HuH-7 (cell line): ENCODE data around the gene SHQ1.
"Not testable (repeated sequence)": the region's sequence is repeated elsewhere in the genome, so short reads cannot be mapped to it uniquely, and the experiment has no call there.

Source experiments
- DNase-seq: peaks from one replicate; pipeline ENCODE4 v3.0.0; 2011; ENCODE audit warnings: low spot score

SHQ1 gene

GRCh38 chr3:72748659-72749058 lies 99.6 kb downstream of the SHQ1 start:
- DNase-seq: no peak

GRCh38 chr3:72746430-72747411 lies 101.5 kb downstream of the SHQ1 start:
- no peak for DNase-seq

DNA sequence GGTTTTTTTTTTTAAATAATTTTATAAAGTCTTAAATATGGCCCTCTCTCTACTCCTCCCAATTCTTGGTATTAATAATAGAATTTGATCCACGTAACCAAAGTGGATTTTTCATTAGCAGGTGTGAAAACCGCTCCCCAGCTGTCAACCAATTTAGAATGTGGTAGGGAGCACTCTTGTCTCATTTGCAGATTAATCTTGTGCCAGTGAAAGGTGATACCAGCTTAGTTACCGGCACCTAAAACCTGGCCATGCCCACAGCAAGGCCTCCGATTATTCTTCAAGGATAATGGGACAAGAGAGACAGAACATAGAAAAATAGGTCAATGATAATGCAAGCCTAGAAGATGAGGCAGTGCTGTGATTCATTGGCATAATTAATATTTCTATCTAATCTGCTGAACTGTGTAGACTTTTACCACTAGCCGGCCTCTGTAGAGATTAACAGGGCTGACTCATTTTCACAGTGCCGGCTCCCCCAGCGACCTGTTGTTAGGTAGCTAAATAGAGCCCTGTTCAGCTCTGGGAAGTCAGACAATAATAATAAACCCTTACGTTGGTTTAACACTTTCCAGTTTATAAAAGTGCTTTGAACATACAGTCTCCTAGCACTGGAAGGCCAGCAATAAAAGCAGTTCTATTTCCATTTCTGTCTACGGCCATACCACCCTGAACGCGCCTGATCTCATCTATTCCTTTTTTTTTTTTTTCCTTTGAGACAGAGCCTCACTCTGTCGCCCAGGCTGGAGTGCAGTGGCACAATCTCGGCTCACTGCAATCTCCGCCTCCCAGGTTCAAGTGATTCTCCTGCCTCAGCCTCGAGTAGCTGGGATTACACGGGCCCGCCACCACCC lies 102.9 kb downstream of the SHQ1 start:
- no peak for DNase-seq

DNA sequence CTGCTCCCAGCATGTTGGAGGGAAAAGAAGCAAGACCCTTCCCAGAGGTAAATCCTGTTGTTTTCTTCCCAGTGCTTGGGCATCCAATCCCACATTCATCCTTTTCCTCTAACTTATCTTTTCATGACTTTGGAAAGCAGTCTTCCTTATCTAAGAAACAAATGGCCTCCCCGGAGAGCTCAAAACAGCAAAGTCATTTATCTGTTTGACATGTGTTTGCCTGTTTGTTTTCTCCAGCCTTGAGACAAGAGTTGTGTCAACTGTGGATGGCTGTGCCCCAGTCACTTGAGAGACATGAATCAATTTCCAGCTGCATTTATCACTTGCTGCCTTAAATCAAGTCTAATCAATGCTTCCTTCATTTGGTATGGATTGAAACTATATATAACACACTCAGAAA lies 103.9 kb downstream of the SHQ1 start:
- no peak for DNase-seq

DNA sequence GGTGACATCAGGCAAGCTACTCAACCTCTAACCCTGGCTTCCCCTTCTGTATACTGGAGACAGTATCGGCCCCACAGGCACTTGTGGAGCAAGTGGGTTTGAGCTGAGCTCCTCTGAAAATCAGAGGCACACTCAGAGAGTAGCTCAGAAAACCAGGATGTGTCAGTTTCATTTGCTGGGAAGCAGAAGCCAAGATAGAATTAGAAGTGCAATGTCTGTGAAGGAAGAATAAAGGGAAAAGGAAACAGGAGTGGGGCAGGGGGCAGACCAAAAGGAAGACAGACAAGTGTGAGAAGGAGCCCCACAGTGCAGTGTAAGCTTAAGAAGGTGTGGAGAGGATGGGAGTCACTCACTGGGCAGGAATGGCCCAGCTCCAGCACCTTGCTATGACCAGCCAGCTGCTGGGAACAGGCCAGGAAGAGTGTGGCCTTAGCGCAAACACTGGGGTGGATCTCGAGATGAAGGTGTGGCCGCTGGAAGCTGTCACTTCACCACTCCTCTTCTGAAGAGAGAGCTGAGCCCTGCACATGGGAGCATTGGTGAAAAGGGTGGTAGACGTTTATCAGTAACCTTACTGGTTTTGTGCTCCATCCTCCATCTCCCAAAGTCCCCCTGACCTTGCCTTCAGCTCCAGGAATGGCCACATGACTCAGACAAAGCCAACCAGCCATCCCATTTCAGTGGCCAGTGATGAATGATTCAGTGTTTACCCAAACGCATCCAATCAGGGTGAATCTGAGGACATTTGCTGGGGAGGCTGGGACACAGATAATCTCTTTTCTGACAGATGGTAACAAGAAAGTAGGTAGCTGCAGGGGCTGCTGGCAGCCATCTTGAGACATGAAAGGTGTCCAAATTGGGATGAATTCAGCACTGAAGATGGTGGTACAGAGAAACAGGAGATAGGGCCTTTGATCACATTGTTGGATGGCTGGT lies 108.4 kb downstream of the SHQ1 start:
- no peak for DNase-seq

DNA sequence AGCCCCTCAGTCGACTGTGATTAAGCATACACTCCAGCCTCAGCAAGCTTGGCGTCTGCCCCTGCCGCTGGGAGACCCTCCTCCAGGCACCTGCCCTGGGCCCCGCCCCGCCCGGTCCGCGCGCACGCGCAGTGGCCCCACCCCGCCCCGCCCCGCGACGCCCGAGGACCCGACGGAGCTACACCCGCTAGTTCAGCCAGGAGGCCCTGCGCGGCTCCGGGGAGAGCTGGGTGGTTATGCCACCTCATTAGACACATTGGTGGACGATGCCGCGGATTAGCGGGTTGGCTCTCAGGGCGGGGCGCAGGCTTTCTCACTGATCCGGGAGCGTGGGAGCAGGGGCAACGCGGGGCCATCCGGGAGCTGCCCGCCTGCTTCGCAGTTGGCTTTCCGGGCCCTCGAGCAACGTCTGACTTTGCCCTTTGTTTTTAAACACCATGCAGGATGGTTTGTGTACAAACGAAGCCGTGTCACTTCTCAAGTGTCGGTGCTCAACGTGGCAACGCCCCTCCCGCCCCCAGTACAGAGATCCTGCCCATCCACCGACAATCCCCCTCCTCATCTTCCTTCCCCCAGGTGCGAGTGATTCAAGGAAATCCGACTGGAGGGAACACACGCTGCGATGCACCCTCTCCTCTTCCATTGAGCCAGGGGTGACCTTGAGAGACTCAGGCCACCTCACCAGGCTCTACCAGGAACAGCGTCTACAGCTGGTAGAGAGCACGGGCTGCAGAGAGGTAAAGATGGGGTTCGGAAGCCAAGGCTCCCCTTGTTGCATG lies 109.3 kb downstream of the SHQ1 start:
- peak; percentile 58 for DNase-seq

GRCh38 chr3:72735072-72735471 lies 113.2 kb downstream of the SHQ1 start:
- DNase-seq: not testable (repeated sequence)

DNA sequence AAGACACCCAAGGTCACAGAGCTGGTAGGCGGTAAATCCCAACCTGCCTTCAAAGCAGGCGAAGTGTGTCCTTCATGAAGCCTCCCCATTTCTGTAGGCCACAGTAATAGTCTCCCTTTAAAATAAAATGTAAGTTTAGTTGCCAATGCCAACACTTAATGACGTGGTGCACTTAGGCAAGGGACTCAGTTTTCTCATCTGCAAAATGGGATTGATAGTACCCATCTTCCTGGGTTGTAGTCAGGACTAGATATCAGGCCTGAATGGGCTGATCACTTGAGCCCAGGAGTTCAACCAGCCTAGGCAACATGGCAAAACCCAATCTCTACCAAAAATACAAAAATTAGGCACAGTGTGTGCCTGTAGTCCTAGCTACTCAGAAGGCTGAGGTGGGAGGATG lies 114.6 kb downstream of the SHQ1 start:
- DNase-seq: no peak

DNA sequence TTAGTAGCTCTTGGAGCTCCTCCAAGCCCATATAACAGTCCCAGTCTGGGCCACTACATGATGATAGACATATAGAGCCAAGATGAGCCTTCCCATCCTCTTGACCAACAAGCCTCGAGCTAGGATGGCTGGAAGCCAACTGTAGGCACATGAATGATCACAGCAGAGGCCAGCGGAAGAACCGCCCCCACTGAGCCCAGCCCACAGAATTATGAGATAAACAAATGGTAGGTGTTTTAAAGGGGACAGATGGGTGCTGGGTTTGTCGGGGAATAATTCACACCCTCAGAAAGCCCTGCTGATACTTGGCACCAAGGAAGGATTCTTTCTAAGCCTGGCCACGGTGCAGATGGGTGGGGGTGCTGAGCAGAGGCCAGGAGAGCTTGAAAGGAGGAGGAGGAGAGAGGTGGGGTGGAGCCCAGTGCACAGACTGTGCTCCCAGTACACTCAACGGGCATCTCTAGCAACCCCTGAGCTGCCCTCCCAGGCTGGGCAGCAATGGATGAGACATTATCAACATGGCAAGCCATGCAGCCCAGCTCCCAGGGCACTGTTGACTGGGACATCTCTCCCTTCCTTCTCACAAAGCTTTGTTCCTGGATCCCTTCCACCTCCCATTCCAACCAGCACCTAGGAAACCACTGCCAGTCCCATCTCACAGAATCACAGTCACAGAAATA lies 115.4 kb downstream of the SHQ1 start:
- not testable (repeated sequence) for DNase-seq

GRCh38 chr3:72728958-72729467 lies 119.2 kb downstream of the SHQ1 start:
- DNase-seq: no peak

DNA sequence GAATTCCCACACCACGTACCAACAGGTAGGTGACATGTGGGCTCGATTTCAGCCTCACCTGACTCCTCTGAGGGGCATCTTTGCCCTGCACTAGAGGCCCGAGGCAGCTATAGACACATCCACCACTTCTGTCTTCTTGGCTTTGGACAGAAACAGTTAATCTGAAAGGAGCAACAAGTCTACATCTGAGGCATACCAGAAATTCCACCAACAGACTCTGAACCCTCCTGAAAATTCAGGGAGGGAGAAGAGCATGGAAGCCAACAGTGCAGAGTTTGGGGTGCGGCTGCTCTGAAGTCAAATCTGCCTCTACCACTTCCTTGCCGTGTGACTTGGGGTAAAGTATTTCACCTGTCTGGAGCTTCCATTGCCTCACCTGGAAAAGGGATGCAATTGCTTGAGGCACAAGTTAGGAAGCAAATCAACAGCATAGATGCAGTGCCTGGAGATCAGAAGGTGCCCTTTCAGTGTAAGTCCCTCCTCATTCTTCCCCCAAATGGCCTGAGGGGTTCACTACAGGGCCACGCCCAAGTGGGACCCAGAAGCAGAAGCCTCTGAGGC lies 119.8 kb downstream of the SHQ1 start:
- DNase-seq: no peak

DNA sequence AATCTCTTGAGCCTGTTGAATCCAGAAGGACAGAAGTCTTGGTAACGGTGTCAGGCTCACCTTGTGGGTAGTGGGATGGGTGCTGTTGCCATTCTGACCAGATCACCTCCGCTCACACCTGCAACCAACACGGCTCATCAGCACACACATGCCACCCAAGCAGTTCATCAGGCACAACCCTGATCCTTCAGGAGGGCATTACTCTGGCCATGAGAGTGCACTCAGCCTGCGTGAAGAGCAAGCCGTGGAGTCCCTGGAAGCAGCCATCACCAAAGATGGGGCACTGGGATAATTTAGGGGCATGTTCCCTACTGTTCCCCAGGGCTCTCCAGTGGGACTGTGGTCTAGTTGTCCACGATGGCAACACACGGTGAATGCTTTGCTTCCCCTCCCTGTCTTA lies 120.5 kb downstream of the SHQ1 start:
- no peak for DNase-seq

DNA sequence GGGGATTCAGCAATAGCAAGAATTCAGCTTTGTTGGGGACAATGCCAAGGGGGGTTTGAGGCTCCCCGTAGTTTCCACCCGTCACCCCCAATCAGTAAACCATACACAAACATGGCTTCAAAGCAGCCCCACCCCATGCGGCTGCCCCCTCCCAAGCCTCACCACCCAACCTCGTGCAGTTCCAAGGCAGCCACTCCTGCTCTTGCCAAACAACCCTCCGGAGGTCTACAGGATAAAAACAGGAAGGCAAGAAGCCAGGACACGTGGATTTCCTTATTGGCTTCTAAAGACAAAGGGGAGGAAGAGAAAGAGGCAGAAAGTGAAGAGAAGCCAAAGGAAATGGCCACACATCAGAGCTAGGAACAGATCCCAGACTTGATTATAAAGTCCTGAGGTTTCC lies 121.1 kb downstream of the SHQ1 start:
- DNase-seq: no peak

- DNase-seq: no peak
Observed at GRCh38 chr3:72725229-72725628, 123.0 kb downstream of the SHQ1 start.

- DNase-seq: no peak
Observed at GRCh38 chr3:72724070-72724469, 124.2 kb downstream of the SHQ1 start.

DNA sequence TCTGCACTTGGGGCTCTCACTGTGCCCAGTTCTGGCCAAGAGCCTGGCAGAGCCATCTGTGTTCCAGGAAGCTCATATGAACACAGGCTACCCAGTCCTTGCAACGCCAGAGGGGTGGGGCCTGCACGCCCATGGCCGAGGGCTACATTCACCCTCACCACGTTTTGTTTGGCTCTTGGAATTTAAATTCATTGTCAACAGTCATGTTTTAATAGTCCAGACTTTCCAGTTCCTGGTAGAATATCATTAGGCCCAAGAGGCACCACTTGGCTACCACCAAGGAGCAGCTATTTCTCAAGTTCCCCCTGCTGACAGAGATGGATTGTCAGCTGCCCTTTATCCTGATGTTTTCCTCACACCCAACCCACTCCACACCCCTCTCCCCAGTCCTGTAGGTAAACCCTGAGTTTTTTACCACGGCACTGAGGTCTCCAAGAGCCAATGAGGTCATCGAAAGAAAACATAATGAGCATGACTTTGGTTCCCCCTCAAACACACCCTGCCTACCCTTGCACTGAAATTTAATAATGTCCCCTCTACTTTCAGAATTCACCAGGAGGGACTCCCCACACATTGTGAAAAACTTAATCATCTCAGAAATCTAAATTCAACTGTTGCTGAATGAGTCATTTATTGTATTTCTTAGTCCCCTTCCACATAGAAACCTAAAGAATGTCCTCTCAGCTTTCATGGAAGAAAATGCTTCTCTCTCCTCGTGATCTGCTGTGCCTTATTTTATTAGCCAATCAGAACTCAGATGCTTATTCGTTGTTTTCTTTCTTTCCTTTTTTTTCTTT lies 125.1 kb downstream of the SHQ1 start:
- no peak for DNase-seq

- no peak for DNase-seq
Observed at GRCh38 chr3:72721683-72722381, 126.4 kb downstream of the SHQ1 start.

GRCh38 chr3:72720566-72720965 lies 127.7 kb downstream of the SHQ1 start:
- no peak for DNase-seq
